Measurements from ENCODE around the gene CACNA1S.

The CACNA1S gene

GRCh38 chr1:201089596-201089995, 22.6 kb downstream of the CACNA1S start:
- Histone ChIP-seq H3K9ac (ENCODE audit: low read length) (no peak overlapping the region), H3K27ac (ENCODE audit: low read depth, low read length) (no peak overlapping the region), H3K27me3 (ENCODE audit: control insufficient read depth in 1 of 2, insufficient read depth in 2 of 2, low read length in 2 of 2) (no peaks in the 10 kb centered on the region), H3K9me3 (ENCODE audit: low read length) (no peaks in the 10 kb centered on the region), H3K4me1 (ENCODE audit: insufficient read depth, low read length) (no peaks in the 10 kb centered on the region), H3K36me3 (ENCODE audit: insufficient read depth, low read length) (no peaks in the 10 kb centered on the region), H3K4me3 (ENCODE audit: low read depth in 1 of 2, low read length in 2 of 2) (no peak overlapping the region)

DNA sequence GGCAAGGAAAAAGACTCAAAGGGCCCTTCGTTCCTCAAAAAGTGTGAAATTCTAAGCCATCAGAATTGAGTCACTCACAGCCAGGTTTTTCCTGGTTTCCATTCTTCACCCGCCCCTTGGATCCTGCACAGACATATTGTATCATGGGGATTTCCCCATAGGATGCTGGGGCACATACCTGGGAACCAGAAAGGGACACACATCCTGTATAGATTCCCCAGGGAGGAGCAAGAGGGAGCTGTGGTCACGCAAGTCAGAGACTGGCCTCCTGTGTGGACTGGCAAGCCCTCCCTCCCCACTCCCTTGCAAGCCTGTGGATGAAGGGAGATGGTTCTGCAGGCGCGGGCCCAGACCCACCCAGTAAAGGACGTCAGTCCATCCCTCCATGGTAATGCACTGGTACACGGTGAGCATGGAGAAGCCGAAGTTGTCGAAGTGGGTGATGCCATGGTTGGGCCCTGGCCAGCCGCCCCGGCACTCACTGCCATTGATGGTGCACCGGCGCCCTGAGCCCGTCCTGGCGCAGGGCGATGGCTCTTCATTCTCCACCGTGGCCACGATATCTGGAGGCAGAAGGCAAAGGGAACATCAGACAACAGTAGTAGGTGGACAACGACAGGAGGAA, 23.2 kb downstream of the CACNA1S start:
- Histone ChIP-seq H3K27me3 (ENCODE audit: control insufficient read depth in 1 of 2, insufficient read depth in 2 of 2, low read length in 2 of 2) (no peaks in the 10 kb centered on the region), H3K36me3 (ENCODE audit: insufficient read depth, low read length) (no peaks in the 10 kb centered on the region), H3K4me3 (ENCODE audit: low read depth in 1 of 2, low read length in 2 of 2) (no peak overlapping the region), H3K4me1 (ENCODE audit: insufficient read depth, low read length) (no peaks in the 10 kb centered on the region), H3K9ac (ENCODE audit: low read length) (no peak overlapping the region), H3K27ac (ENCODE audit: low read depth, low read length) (no peak overlapping the region), H3K9me3 (ENCODE audit: low read length) (no peaks in the 10 kb centered on the region)

DNA sequence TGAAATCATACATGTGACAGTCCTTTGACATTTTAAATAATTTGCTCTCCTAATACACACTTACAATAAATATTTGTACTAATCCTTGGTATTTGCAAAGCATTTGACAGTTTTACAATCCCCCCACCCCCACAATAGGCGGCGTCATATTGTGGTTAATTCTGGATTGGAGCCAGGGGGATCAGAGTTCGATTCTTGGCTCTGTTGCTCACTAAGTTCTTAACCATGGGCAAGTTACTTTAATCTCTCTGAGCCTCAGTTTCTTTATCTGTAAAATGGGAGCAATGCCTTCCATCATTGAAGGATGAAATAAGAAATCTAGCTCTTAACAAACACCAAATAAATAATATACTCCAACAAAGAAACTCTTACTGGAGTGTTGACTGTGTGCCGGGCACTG, 23.8 kb downstream of the CACNA1S start:
- H3K4me1 ChIP-seq (ENCODE audit: insufficient read depth, low read length), result no peaks in the 10 kb centered on the region
- no peak overlapping the region for H3K27ac ChIP-seq (ENCODE audit: low read depth, low read length)
- no peak overlapping the region for H3K9ac ChIP-seq (ENCODE audit: low read length)
- H3K27me3 ChIP-seq (ENCODE audit: control insufficient read depth in 1 of 2, insufficient read depth in 2 of 2, low read length in 2 of 2), result no peaks in the 10 kb centered on the region
- H3K9me3 ChIP-seq (ENCODE audit: low read length), result no peaks in the 10 kb centered on the region
- no peaks in the 10 kb centered on the region for H3K36me3 ChIP-seq (ENCODE audit: insufficient read depth, low read length)
- H3K4me3 ChIP-seq (ENCODE audit: low read depth in 1 of 2, low read length in 2 of 2), result no peak overlapping the region

- Histone ChIP-seq H3K9me3 (ENCODE audit: low read length) (no peaks in the 10 kb centered on the region), H3K27ac (ENCODE audit: low read depth, low read length) (no peak overlapping the region), H3K4me1 (ENCODE audit: insufficient read depth, low read length) (no peaks in the 10 kb centered on the region), H3K4me3 (ENCODE audit: low read depth in 1 of 2, low read length in 2 of 2) (no peak overlapping the region), H3K27me3 (ENCODE audit: control insufficient read depth in 1 of 2, insufficient read depth in 2 of 2, low read length in 2 of 2) (no peaks in the 10 kb centered on the region), H3K9ac (ENCODE audit: low read length) (no peak overlapping the region), H3K36me3 (ENCODE audit: insufficient read depth, low read length) (no peaks in the 10 kb centered on the region)
Measured at GRCh38 chr1:201085902-201086735, 26.1 kb downstream of the CACNA1S start.

DNA sequence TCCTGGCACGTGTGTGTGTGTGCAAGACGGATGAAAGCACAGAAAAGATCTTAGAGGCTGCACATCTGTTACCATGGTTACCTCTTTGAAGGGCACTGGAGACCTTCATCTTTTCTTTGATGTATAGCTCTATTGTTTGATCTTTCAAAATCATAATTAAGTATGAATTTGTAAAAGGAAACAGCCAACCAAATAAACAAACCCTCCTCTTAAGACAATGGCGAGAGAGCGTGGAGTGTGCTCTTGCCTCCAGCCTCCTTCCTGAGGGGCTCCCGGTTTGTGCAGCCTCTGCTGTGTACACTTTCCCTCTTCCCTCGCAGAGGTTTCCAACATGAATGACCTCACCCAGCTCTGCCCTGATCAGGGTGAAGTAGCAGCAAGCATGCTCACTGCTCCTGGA, 27.9 kb downstream of the CACNA1S start:
- Histone ChIP-seq H3K36me3 (ENCODE audit: insufficient read depth, low read length) (no peaks in the 10 kb centered on the region), H3K27ac (ENCODE audit: low read depth, low read length) (no peak overlapping the region), H3K4me3 (ENCODE audit: low read depth in 1 of 2, low read length in 2 of 2) (no peak overlapping the region), H3K9me3 (ENCODE audit: low read length) (no peaks in the 10 kb centered on the region), H3K9ac (ENCODE audit: low read length) (no peak overlapping the region), H3K27me3 (ENCODE audit: control insufficient read depth in 1 of 2, insufficient read depth in 2 of 2, low read length in 2 of 2) (no peaks in the 10 kb centered on the region), H3K4me1 (ENCODE audit: insufficient read depth, low read length) (no peaks in the 10 kb centered on the region)

GRCh38 chr1:201083741-201084140, 28.5 kb downstream of the CACNA1S start:
- Histone ChIP-seq H3K27me3 (ENCODE audit: control insufficient read depth in 1 of 2, insufficient read depth in 2 of 2, low read length in 2 of 2) (no peaks in the 10 kb centered on the region), H3K9me3 (ENCODE audit: low read length) (no peaks in the 10 kb centered on the region), H3K4me1 (ENCODE audit: insufficient read depth, low read length) (no peaks in the 10 kb centered on the region), H3K36me3 (ENCODE audit: insufficient read depth, low read length) (no peaks in the 10 kb centered on the region), H3K4me3 (ENCODE audit: low read depth in 1 of 2, low read length in 2 of 2) (no peak overlapping the region), H3K9ac (ENCODE audit: low read length) (no peak overlapping the region), H3K27ac (ENCODE audit: low read depth, low read length) (no peak overlapping the region)

GRCh38 chr1:201080135-201080534, 32.1 kb downstream of the CACNA1S start:
- H3K27me3 ChIP-seq (ENCODE audit: control insufficient read depth in 1 of 2, insufficient read depth in 2 of 2, low read length in 2 of 2), result no peaks in the 10 kb centered on the region
- no peak overlapping the region for H3K4me3 ChIP-seq (ENCODE audit: low read depth in 1 of 2, low read length in 2 of 2)
- no peak overlapping the region for H3K9ac ChIP-seq (ENCODE audit: low read length)
- H3K27ac ChIP-seq (ENCODE audit: low read depth, low read length), result no peak overlapping the region
- H3K9me3 ChIP-seq (ENCODE audit: low read length), result no peaks in the 10 kb centered on the region
- H3K36me3 ChIP-seq (ENCODE audit: insufficient read depth, low read length), result no peaks in the 10 kb centered on the region
- no peaks in the 10 kb centered on the region for H3K4me1 ChIP-seq (ENCODE audit: insufficient read depth, low read length)

- Histone ChIP-seq H3K36me3 (ENCODE audit: insufficient read depth, low read length) (no peaks in the 10 kb centered on the region), H3K27me3 (ENCODE audit: control insufficient read depth in 1 of 2, insufficient read depth in 2 of 2, low read length in 2 of 2) (no peaks in the 10 kb centered on the region), H3K9ac (ENCODE audit: low read length) (no peak overlapping the region), H3K4me3 (ENCODE audit: low read depth in 1 of 2, low read length in 2 of 2) (no peak overlapping the region), H3K4me1 (ENCODE audit: insufficient read depth, low read length) (no peaks in the 10 kb centered on the region), H3K27ac (ENCODE audit: low read depth, low read length) (no peak overlapping the region), H3K9me3 (ENCODE audit: low read length) (no peaks in the 10 kb centered on the region)
Measured at GRCh38 chr1:201077736-201078135, 34.5 kb downstream of the CACNA1S start.

DNA sequence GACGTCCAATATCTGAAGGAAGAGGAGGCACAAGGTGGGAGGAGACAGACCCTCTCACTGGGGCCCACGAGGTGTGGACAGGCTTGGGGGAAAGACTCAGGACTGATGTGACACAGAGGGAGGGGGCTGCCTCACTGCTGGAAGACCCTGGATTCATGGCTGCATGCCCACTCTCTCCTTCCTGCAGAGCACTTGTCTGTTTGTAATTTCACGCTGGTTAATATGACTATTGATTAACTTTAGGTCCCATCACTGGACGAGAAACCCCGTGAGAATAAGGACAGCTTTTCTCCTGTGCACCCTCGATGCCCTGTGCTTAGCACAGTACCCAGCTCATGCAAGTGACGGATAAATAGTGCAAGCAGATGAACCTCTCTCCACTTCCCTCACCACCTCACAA, 35.1 kb downstream of the CACNA1S start:
- Histone ChIP-seq H3K27me3 (ENCODE audit: control insufficient read depth in 1 of 2, insufficient read depth in 2 of 2, low read length in 2 of 2) (no peaks in the 10 kb centered on the region), H3K9ac (ENCODE audit: low read length) (no peak overlapping the region), H3K4me3 (ENCODE audit: low read depth in 1 of 2, low read length in 2 of 2) (no peak overlapping the region), H3K4me1 (ENCODE audit: insufficient read depth, low read length) (no peaks in the 10 kb centered on the region), H3K36me3 (ENCODE audit: insufficient read depth, low read length) (no peaks in the 10 kb centered on the region), H3K9me3 (ENCODE audit: low read length) (no peaks in the 10 kb centered on the region), H3K27ac (ENCODE audit: low read depth, low read length) (no peak overlapping the region)

DNA sequence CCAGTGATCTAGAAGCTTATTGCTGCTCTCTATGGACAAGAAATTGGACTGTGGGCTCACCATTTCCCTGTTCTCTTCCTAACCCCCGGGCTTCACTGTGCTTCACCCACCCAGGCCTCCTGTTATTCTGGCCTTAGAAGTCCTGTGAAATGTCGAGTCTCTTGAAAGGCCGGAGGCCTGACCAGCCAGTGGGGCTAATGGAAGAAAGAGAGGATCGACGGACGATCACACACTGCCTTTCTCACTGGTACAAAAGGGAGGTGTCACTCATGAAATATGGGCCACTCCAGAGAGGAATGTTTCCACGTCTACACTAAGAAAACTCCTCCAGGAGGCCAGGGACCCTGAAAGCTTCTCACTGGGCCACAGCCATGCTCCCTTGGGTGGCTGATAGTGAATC, 36.1 kb downstream of the CACNA1S start:
- H3K27ac ChIP-seq (ENCODE audit: low read depth, low read length), result no peak overlapping the region
- H3K27me3 ChIP-seq (ENCODE audit: control insufficient read depth in 1 of 2, insufficient read depth in 2 of 2, low read length in 2 of 2), result no peaks in the 10 kb centered on the region
- no peaks in the 10 kb centered on the region for H3K36me3 ChIP-seq (ENCODE audit: insufficient read depth, low read length)
- no peaks in the 10 kb centered on the region for H3K9me3 ChIP-seq (ENCODE audit: low read length)
- H3K4me1 ChIP-seq (ENCODE audit: insufficient read depth, low read length), result no peaks in the 10 kb centered on the region
- no peak overlapping the region for H3K9ac ChIP-seq (ENCODE audit: low read length)
- no peak overlapping the region for H3K4me3 ChIP-seq (ENCODE audit: low read depth in 1 of 2, low read length in 2 of 2)

DNA sequence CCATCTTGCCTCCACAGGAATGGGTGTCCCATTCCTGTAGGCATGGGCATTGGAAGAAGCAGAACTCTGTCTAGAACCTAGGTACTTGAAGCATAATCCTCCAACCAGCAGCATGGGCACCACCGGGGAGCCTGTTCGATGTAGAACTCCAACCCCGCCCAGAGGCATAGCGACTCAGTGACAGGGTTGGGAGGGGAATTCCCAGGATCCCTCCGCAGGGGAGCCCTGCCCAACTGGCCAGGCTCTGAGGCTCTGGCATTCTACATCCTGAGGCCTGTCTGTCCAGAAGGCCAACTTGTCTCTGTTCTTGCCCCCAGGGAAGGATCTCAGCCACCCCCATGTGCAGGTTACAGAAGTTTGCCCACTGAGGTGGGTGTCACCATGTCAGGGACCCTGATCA, 38.2 kb downstream of the CACNA1S start:
- Histone ChIP-seq H3K4me3 (ENCODE audit: low read depth in 1 of 2, low read length in 2 of 2) (no peak overlapping the region), H3K9me3 (ENCODE audit: low read length) (no peaks in the 10 kb centered on the region), H3K36me3 (ENCODE audit: insufficient read depth, low read length) (no peaks in the 10 kb centered on the region), H3K4me1 (ENCODE audit: insufficient read depth, low read length) (no peaks in the 10 kb centered on the region), H3K27ac (ENCODE audit: low read depth, low read length) (no peak overlapping the region), H3K9ac (ENCODE audit: low read length) (no peak overlapping the region), H3K27me3 (ENCODE audit: control insufficient read depth in 1 of 2, insufficient read depth in 2 of 2, low read length in 2 of 2) (no peaks in the 10 kb centered on the region)

- Histone ChIP-seq H3K4me1 (ENCODE audit: insufficient read depth, low read length) (no peaks in the 10 kb centered on the region), H3K27ac (ENCODE audit: low read depth, low read length) (no peak overlapping the region), H3K4me3 (ENCODE audit: low read depth in 1 of 2, low read length in 2 of 2) (no peak overlapping the region), H3K27me3 (ENCODE audit: control insufficient read depth in 1 of 2, insufficient read depth in 2 of 2, low read length in 2 of 2) (no peaks in the 10 kb centered on the region), H3K9me3 (ENCODE audit: low read length) (no peaks in the 10 kb centered on the region), H3K9ac (ENCODE audit: low read length) (no peak overlapping the region), H3K36me3 (ENCODE audit: insufficient read depth, low read length) (no peaks in the 10 kb centered on the region)
Measured at GRCh38 chr1:201072922-201073321, 39.3 kb downstream of the CACNA1S start.
